Prostate gland (tissue), 2 donors: ENCODE results near the gene NXPE1.

Experiments
- CTCF ChIP-seq, 4 experiments: fragments of 200-600 bp in 2 of 4; fragments of 450-650 bp in 2 of 4; sonication (generic) in 2 of 4; IDR thresholded peaks; 1 replicate in 3 of 4; 2 replicates in 1 of 4; pipeline ENCODE4 v1.5.1; 2016 to 2019; ENCODE audit warnings: antibody characterized with exemption in 4 of 4, mild to moderate bottlenecking in 2 of 4, moderate library complexity in 2 of 4
- POLR2AphosphoS5 ChIP-seq: sonication (generic); formaldehyde crosslinking; IDR thresholded peaks from one replicate; pipeline ENCODE4 v1.6.1; 2017; ENCODE audit warnings: antibody characterized with exemption

GRCh38 chr11:114596175-114596919 is 36.7 kb upstream of the NXPE1 start:
- TF ChIP-seq CTCF (IDR thresholded peaks at IDR 0.05), result no peak
- TF ChIP-seq POLR2AphosphoS5, result no peak
